Measurements from ENCODE around the gene PAOX. TPM values are rescaled to one million over a fixed set of nuclear protein-coding genes. Genes with fewer than 3 reads are reported as not detected.
A peak's percentile ranks its signal among the peaks of the same experiment; 100 is the strongest.

PAOX gene
- total and polyA plus RNA-seq, 9 of the 15 experiments (the other 6 are each of a cell fraction or from before 2014, with no cell fraction given): 0.80 to 6.4 (median 2.6) TPM

GRCh38 chr10:133336118-133336576, 42.9 kb upstream of the PAOX start:
- no peak overlapping the region for H3K4me2 ChIP-seq (ENCODE audit: insufficient read depth, low read length)
- no peaks in the 10 kb centered on the region for H3K36me3 ChIP-seq (ENCODE audit: control insufficient read depth, insufficient read depth, low read length)
- H4K20me1 ChIP-seq (replicated peaks; ENCODE audit: control insufficient read depth, insufficient read depth, low read length): no peaks in the 10 kb centered on the region
- no TSS peak for BruUV-seq (replicated peaks)
- no peaks in the 10 kb centered on the region for H3K9me1 ChIP-seq (ENCODE audit: control insufficient read depth, insufficient read depth, low read length)
- DNase-seq (ENCODE audit: extremely low read depth in 1 of 4, low spot score in 3 of 4) (no peak), FAIRE-seq (no peak), ATAC-seq (no peak)
- ChIA-PET CTCF (ENCODE audit: low intra/inter-chr PET ratio) (no interaction called here), POLR2A (interaction anchor here (1.0 kb wide), 1 partner anchor 16 kb away, joined by 4 read pairs; no protein-coding TSS in a partner anchor)
- TF ChIP-seq SIN3A (IDR thresholded peaks at IDR 0.05; ENCODE audit: borderline replicate concordance in 2 of 2, control insufficient read depth in 1 of 2, low read depth in 2 of 2, low read length in 2 of 2) (no peak), CBX3 (IDR thresholded peaks at IDR 0.05; ENCODE audit: borderline replicate concordance in 1 of 2, low read length in 2 of 2) (no peak), ZBTB7A (IDR thresholded peaks at IDR 0.05; ENCODE audit: borderline replicate concordance, control insufficient read depth, low read depth, low read length) (peak; percentile 28; the same call in 1 of the 2 replicates)
- TF ChIP-seq, protein P1, sequence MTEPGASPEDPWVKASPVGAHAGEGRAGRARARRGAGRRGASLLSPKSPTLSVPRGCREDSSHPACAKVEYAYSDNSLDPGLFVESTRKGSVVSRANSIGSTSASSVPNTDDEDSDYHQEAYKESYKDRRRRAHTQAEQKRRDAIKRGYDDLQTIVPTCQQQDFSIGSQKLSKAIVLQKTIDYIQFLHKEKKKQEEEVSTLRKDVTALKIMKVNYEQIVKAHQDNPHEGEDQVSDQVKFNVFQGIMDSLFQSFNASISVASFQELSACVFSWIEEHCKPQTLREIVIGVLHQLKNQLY (CRISPR knock-in tag; conservative IDR thresholded peaks at IDR 0.05): no peak
- no peak overlapping the region for H2AFZ ChIP-seq (ENCODE audit: low read depth, low read length)
- 0% methylated on average over 1 of the region's 41 CpGs for WGBS (ENCODE audit: insufficient coverage, low coverage, missing lambda C conversion rate)
- H3K9me3 ChIP-seq (replicated peaks; ENCODE audit: control insufficient read depth, insufficient read depth, low read depth, low read length): no peaks in the 10 kb centered on the region
- intact Hi-C loops (cut with micrococcal nuclease): no loop called here
- H3K9ac ChIP-seq (ENCODE audit: insufficient read depth in 1 of 2, low read depth in 2 of 2, low read length in 2 of 2): no peak overlapping the region
- no peak overlapping the region for H3K27ac ChIP-seq (ENCODE audit: extremely low read depth, low read depth, low read length)
- H3K4me3 ChIP-seq: no peak overlapping the region
- peaks cover 0 to 26% of the 10 kb centered on the region in 2 experiments; a peak in 2 of 5 replicates for H3K4me1 ChIP-seq (replicated peaks in 1 of 2; ENCODE audit: control insufficient read depth in 2 of 2, insufficient read depth in 2 of 2, low read length in 2 of 2)
- H3K27me3 ChIP-seq (ENCODE audit: control insufficient read depth in 2 of 2, insufficient read depth in 2 of 2, low read length in 2 of 2): peaks cover 6 to 12% of the 10 kb centered on the region in 2 experiments; a peak in 4 of 5 replicates
- in situ Hi-C loops (cut with MboI): no loop called here
- H3K79me2 ChIP-seq (ENCODE audit: control insufficient read depth, insufficient read depth, low read length): no peaks in the 10 kb centered on the region

Measured in K562 (cell line).